ENCODE measurements around the gene PGPEP1.

- TF ChIP-seq CTCF (IDR thresholded peaks at IDR 0.05) = no peak
- TF ChIP-seq POLR2A (IDR thresholded peaks at IDR 0.05) = no peak
Measured at GRCh38 chr19:18348171-18348570, 7.8 kb downstream of the PGPEP1 start.

All from esophagus squamous epithelium (tissue), 4 donors.